ENCODE data around the gene SPDEF.

SPDEF gene

DNA sequence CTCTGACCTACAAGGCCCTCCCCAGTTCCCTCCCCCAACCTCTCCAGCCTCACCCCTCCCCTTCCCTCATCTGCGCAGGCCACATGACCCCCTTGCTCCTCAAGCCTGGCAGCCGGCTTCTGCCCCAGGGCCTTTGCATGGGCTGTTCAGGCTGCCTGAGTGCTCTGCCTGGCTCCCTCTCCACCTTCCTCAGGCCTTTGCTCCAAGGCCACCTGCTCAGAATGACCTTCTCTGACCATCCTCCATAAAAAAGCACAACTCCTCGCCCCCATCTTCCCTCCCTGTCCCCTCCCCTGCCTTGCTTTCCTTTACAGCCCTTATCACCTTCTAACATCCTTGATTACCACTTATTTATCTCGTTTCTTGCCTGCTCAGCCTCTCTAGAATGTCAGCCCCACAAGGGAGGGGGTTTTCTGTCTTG lies 38.7 kb downstream of the SPDEF start:
- H3K4me3 Mint-ChIP-seq: no peak overlapping the region
- H3K4me1 Mint-ChIP-seq: no peaks in the 10 kb centered on the region
- peak; percentile 6 for DNase-seq
- H3K9me3 Mint-ChIP-seq: no peaks in the 10 kb centered on the region
- CTCF ChIA-PET: no interaction called here
- no peaks in the 10 kb centered on the region for H3K36me3 Mint-ChIP-seq
- H3K27me3 Mint-ChIP-seq: peaks cover 35% of the 10 kb centered on the region
- H3K27ac Mint-ChIP-seq: no peak overlapping the region

DNA sequence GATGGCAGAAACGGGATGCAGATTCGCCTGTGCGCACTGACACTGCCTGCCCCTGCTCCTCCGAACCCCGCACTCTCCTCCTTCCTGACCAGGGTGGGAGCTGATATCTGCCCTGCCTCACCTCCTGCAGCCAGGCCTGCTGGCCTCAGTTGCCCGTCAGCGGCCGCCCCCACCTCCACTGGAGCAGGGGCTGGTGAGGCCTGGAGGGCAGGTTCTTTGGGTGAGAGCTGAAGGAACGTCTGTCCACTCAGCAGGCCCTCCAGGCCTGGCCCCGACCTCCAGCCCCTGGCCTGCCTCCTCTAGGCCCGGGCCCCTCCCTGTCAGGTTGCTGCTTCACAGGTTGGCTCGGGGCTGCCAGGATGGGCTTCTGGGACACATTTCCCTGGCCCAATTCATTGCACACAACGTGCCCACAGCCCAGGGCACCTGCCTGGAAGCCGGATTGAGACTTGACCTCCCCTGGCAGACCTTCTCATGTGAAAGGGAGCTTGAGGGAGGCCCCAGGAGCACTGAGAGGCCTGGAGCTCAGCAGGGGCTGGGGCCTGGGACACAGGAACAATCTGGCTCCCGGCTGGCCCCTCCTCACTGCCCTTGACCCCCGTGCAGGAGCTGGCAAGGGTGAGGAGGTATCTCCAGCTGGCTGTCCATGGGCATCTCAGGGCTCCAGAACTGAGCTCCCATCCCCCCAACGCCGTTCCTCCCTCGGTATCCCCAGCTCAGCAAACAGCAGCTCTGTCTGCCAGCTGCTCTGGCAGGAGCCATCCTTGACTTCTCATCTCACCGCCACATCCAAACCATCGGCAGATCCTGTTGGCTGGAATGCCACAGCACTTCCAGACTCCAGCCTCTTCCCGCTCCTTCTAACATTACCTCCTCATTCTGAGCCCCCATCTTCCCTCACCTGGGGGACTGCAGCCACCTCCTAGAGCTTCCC lies 39.5 kb downstream of the SPDEF start:
- CTCF ChIA-PET: no interaction called here
- Mint-ChIP-seq H3K36me3 (no peaks in the 10 kb centered on the region), H3K4me3 (no peak overlapping the region), H3K27ac (no peak overlapping the region), H3K27me3 (peaks cover 35% of the 10 kb centered on the region), H3K4me1 (no peaks in the 10 kb centered on the region), H3K9me3 (no peaks in the 10 kb centered on the region)
- DNase-seq: peak; percentile 16

DNA sequence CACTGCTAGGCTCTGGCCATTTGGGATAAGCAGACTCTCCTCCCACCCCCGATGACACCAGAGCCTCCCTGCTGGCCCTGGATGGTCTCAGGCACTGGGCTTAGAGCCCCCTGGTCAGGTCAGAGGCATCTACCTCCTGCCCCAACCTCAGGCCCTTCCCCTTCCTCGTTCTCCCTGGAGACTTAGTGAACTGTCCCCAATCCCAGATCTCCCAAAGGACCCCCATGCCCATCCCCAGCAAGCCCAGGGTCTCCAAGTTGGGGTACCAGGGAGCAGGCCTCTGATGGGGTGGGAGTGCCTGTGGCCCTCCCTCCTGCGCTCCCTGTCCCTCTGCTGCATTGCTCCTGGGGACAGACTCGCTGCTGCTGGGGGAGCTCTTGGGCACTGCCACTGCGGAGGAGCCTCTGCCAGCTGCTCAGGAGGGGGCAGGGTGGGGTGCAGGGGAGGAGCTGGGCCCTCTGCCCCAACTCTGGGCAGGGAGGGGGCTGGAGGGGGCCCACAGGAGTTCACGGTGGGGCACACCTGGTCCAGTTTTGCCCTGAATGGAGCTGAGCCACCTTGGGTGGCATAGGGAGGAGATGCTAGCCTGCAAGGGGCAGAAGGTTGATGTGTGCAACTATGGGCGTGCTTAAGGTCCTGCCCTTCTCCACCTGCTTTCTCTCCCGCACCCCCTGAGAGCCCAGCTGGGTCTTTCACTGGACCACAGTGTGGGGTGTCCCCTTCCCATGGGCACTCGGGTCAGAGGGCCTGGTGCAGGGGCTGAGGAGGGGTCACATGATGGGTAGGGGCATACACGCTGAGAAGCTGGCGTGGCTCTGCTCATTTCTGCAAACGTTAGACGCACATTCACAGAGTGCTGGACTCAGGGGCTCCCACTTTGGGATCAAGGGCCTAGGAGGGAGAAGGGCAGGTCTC lies 40.4 kb downstream of the SPDEF start:
- H3K36me3 Mint-ChIP-seq: no peaks in the 10 kb centered on the region
- H3K27ac Mint-ChIP-seq: no peak overlapping the region
- CTCF ChIA-PET: no interaction called here
- peak; percentile 16 for DNase-seq
- no peak overlapping the region for H3K4me3 Mint-ChIP-seq
- H3K27me3 Mint-ChIP-seq: peaks cover 33% of the 10 kb centered on the region
- no peaks in the 10 kb centered on the region for H3K4me1 Mint-ChIP-seq
- no peaks in the 10 kb centered on the region for H3K9me3 Mint-ChIP-seq

DNA sequence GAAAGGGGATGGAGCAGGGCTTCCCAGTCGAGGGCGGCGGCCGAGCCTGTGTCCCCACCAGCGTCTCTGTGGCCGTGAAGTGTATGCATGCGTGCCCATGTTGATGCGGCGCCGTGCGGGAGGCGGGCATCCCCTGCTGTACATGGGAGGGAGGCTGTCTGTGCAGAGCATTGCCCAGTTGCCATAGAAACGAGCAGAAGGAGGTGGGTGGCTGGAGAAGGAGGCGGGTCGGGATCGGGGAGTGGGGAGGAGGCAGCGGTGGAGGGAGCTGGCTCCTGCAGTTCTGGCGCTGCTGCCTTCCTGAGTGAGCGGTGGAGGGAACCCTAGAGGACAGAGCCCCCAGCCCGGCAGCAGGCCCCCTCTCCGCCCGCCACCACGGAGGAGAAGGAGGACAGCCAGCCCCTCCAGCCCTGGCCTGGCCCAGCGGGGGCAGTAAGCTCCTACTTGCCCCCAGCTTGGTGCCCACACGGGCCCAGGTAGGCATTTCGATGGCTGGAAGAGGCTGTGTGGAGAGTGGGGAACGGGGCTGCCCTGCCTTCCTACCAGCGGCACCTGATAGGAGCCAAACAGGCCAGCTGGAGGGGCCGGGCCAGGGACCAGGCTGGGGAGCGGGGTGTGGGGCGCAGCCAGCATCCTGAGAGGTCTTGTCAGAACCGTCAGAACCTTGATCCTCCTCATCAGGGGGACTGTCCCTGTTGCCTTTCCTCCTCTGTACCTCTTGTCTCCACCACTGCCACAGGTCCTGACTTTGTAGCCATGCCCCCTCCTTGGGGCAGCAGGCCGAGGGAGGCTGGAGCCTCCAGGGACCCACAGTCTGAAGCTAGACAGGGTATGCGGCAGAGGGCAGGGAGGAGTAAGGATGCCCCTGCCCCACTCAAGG lies 41.3 kb downstream of the SPDEF start:
- Mint-ChIP-seq H3K4me3 (no peak overlapping the region), H3K27ac (no peak overlapping the region), H3K36me3 (no peaks in the 10 kb centered on the region), H3K4me1 (no peaks in the 10 kb centered on the region), H3K27me3 (peaks cover 40% of the 10 kb centered on the region), H3K9me3 (peaks cover 2% of the 10 kb centered on the region)
- peak; percentile 16 for DNase-seq
- CTCF ChIA-PET: no interaction called here

DNA sequence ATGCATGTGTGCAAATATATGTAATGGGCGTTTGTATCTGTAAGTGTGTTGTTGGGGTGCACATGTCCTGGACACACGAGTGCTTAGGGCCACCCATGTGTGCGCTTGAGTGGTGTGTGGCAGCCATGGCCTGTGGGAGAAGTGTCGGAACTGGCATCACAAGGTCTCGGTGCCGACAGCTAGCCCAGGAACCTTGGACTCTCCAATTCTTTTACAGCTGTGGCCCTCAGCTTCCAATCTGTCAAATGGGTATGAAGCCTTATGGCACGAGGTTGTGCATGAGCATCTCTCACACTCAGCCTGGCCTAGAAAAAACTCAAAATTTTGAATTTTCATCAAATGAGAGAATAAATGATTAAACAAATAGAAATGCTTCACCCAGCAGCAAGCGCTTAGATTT lies 42.0 kb downstream of the SPDEF start:
- Mint-ChIP-seq H3K27me3 (peaks cover 40% of the 10 kb centered on the region), H3K36me3 (no peaks in the 10 kb centered on the region), H3K4me1 (no peaks in the 10 kb centered on the region), H3K4me3 (no peak overlapping the region), H3K27ac (no peak overlapping the region), H3K9me3 (peaks cover 2% of the 10 kb centered on the region)
- CTCF ChIA-PET: no interaction called here
- no peak for DNase-seq

DNA sequence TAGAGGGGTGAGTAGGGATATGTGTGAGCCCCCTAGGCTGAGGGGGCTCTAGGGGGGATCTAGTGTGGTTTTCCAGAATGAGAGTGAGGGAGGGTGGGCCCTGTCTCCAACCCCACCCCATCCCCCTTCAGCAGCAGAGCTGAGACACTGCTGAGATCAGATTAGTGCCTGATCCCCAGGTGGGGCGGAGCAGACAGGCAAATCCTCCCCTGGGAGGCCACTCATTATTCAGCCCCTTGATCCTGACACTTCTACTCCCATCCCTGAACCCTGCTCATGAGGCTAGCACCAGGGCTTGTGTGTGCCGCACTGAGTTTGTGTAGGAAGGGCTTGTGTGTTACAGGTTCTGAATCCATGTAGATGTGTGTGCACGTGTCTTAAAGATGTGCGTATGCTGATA lies 42.5 kb downstream of the SPDEF start:
- Mint-ChIP-seq H3K4me3 (no peak overlapping the region), H3K4me1 (no peaks in the 10 kb centered on the region), H3K27me3 (peaks cover 40% of the 10 kb centered on the region), H3K9me3 (peaks cover 2% of the 10 kb centered on the region), H3K36me3 (no peaks in the 10 kb centered on the region), H3K27ac (no peak overlapping the region)
- no peak for DNase-seq
- CTCF ChIA-PET: no interaction called here

DNA sequence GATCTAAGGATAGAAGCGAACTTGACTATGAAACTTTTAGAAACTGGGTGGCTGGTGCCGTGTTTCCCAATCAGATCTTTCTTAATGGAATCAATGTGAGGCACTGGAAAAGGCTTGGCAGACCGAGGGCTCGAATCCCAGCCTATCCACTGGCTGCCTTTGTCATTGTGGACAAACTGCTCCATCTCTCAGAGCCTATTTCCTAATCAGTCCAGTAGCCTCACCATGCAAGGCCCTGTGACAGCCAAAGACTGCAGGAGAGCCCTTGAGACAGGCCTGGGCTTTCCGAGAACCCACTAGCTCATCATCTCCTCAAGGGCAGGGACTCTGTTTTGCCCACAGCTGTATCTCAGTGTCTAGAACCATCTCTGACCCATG lies 43.4 kb downstream of the SPDEF start:
- CTCF ChIA-PET: no interaction called here
- Mint-ChIP-seq H3K27ac (no peak overlapping the region), H3K9me3 (peaks cover 2% of the 10 kb centered on the region)

DNA sequence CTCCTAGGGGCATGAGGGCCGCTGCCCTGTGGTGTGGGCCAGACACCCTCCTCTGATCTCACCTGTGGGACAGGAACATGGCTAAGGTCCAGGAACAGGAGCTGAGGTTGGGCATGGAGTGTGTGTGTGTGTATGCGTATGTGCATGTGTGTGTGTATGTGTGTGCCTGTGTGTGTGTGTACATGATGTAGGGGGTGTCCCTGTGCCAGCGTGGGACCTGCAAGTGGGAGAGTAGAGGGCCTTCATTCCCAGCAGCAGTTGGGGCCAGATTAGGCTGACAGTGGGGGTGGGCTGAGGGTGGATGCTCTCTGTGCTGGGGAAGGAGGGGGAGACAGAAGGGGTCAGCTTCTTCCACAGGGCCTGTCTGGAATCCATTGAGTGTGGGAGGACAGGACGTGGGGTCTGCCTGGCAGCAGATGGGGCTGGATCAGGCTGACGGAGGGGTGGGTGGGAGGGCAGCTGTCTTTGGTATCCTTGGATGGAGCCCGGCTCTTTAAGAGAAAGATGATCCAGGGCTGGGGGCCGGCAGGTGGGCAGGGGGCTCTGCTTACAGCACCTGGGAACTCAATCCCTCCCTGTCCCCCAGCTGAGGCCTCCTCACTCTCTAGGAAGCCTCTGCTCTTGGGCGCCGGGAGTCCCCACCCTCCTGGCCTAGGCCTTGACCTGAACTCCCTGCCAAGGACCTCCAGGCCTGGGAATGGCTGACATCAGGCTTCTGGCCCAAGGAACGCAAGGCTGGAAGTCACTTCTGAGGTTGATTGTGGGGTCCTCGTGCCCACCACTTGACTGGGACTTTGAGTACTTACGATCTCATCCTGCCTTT lies 44.0 kb downstream of the SPDEF start:
- Mint-ChIP-seq H3K9me3 (peaks cover 2% of the 10 kb centered on the region), H3K27me3 (peaks cover 33% of the 10 kb centered on the region), H3K4me3 (no peak overlapping the region), H3K36me3 (no peaks in the 10 kb centered on the region), H3K27ac (no peak overlapping the region), H3K4me1 (no peaks in the 10 kb centered on the region)
- DNase-seq: peak; percentile 11
- CTCF ChIA-PET: interaction anchor here (1.2 kb wide), 1 partner anchor 15 kb away, joined by 3 read pairs; no protein-coding TSS in a partner anchor

More for the DNA sequence above, 43.4 kb downstream of the SPDEF start:
- Mint-ChIP-seq H3K4me1 (no peaks in the 10 kb centered on the region), H3K27me3 (peaks cover 34% of the 10 kb centered on the region), H3K4me3 (no peak overlapping the region), H3K36me3 (no peaks in the 10 kb centered on the region)
- no peak for DNase-seq

DNA sequence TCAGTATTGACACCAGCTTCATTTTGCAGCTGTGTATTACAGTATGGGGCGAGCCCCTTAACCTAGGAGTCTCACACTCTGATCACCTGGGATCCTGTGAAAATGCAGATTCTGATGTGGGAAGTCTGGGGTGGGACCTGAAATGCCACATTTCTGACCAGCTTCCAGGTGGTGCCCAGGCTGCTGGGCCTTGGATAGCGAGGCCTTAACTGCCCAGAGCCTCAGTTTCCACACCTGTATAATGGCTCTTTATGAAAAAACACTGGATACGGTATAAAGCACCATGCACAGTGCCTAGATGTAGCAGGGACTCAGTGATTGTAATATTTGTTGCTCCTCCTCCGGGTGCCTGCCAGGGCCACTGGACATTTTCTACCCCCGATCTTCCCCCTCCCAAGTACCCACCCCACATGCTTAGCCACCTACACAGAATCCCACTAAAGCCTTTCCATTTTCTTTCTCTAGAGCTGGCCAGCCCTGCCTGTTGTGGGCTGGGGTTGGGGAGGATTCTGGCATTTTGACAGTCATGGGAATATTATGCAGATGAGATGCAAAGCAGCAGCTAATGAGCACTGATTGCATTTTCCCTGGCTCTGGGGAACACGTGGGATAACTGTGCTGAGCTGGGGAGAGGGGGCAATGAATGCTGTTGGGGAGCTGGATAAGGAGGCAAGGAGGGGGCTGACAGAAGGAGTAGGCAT lies 44.8 kb downstream of the SPDEF start:
- Mint-ChIP-seq H3K27ac (no peak overlapping the region), H3K4me1 (no peaks in the 10 kb centered on the region), H3K4me3 (no peak overlapping the region), H3K27me3 (peaks cover 33% of the 10 kb centered on the region), H3K36me3 (no peaks in the 10 kb centered on the region), H3K9me3 (peaks cover 2% of the 10 kb centered on the region)
- CTCF ChIA-PET: interaction anchor here (1.2 kb wide), 1 partner anchor 16 kb away, joined by 3 read pairs; no protein-coding TSS in a partner anchor
- no peak for DNase-seq

DNA sequence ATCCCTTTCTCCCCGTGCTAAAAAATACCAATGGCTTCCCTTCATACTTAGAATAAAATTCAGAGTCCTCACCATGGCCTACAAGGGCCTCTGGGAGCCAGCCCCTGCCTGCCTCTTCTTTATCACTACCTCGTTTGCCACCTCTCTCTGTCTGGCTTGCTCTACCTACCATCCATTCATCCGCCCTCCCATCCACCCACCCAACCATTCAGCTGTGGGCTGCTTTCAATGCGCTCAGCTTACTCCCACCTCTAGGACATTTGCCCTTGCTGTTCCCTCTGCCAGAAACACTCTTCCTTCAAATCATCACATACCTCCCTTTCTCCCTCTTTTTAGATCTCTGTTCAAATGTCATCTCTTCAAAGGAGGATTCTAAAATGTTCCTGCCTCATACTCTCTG lies 45.8 kb downstream of the SPDEF start:
- DNase-seq: no peak
- no peaks in the 10 kb centered on the region for H3K36me3 Mint-ChIP-seq
- no peaks in the 10 kb centered on the region for H3K4me1 Mint-ChIP-seq
- CTCF ChIA-PET: no interaction called here
- H3K4me3 Mint-ChIP-seq: no peak overlapping the region
- no peak overlapping the region for H3K27ac Mint-ChIP-seq
- H3K27me3 Mint-ChIP-seq: peaks cover 33% of the 10 kb centered on the region
- peaks cover 2% of the 10 kb centered on the region for H3K9me3 Mint-ChIP-seq

DNA sequence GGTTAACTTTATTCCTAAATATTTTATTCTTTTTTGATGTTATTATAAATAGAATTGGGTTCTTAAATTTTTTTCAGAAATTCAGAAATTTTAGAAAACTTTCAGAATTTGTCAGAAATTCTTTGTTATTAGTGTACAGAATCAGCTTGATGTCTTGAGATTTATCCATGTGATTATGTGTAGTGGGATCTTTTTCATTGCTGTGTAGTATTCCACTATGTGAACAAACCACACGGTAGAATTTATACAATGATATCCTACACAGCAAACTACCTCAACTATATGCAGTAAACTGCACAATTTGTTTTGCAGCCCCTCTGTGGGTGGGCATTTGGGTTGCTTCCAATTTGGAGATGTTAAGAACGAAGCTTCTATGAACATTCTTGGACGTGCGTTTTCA lies 46.3 kb downstream of the SPDEF start:
- no peak overlapping the region for H3K4me3 Mint-ChIP-seq
- no peaks in the 10 kb centered on the region for H3K36me3 Mint-ChIP-seq
- CTCF ChIA-PET: no interaction called here
- H3K27ac Mint-ChIP-seq: no peak overlapping the region
- peaks cover 2% of the 10 kb centered on the region for H3K9me3 Mint-ChIP-seq
- H3K27me3 Mint-ChIP-seq: peaks cover 30% of the 10 kb centered on the region
- H3K4me1 Mint-ChIP-seq: no peaks in the 10 kb centered on the region
- DNase-seq: no peak

DNA sequence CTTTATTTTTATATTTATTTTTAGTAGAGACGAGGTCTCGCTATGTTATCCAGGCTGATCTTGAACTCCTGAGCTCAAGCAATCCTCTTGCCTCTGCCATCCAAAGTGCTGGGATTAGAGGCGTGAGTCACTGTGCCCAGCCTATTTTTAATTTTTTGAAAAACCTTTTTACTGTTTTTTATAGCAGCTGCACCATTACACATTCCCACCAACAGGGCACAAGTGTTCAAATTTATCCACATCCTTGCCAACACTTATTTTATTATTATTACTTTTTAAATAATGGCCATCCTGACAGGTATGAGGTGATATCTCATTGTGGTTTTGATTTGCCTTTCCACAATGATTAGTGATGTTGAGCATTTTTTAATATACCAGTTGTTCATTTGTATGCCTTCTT lies 47.7 kb downstream of the SPDEF start:
- no peak overlapping the region for H3K4me3 Mint-ChIP-seq
- H3K27me3 Mint-ChIP-seq: peaks cover 23% of the 10 kb centered on the region
- no peaks in the 10 kb centered on the region for H3K36me3 Mint-ChIP-seq
- peaks cover 2% of the 10 kb centered on the region for H3K9me3 Mint-ChIP-seq
- CTCF ChIA-PET: interaction anchor here (0.6 kb wide), 1 partner anchor 479 kb away, joined by 3 read pairs; no protein-coding TSS in a partner anchor
- H3K4me1 Mint-ChIP-seq: no peaks in the 10 kb centered on the region
- no peak overlapping the region for H3K27ac Mint-ChIP-seq
- no peak for DNase-seq

DNA sequence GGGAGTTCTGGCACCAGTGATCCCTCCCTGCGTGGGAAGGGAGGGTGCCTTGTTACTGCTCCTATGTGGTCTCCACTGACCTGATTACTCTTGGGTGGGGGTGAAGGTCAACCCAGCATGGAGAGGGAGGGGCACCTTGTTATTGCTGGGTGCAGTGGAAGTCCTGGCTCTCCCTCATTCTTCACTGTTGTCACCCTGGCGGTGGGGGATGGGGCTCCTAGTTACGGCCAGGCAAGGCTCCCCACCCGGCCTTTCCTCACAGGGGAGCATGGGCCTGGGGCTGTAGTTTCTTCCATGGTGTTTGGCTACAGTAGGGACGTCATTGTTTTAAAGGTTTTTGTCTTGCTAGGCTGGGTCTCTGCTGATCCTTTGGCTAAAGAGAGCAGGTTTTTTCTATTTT lies 49.4 kb downstream of the SPDEF start:
- CTCF ChIA-PET: no interaction called here
- H3K4me3 Mint-ChIP-seq: no peak overlapping the region
- no peak for DNase-seq
- no peaks in the 10 kb centered on the region for H3K36me3 Mint-ChIP-seq
- H3K27ac Mint-ChIP-seq: no peak overlapping the region
- no peaks in the 10 kb centered on the region for H3K4me1 Mint-ChIP-seq
- peaks cover 2% of the 10 kb centered on the region for H3K9me3 Mint-ChIP-seq
- H3K27me3 Mint-ChIP-seq: peaks cover 29% of the 10 kb centered on the region
